ENCODE measurements around the gene AFF1.

- TF ChIP-seq, protein P1, sequence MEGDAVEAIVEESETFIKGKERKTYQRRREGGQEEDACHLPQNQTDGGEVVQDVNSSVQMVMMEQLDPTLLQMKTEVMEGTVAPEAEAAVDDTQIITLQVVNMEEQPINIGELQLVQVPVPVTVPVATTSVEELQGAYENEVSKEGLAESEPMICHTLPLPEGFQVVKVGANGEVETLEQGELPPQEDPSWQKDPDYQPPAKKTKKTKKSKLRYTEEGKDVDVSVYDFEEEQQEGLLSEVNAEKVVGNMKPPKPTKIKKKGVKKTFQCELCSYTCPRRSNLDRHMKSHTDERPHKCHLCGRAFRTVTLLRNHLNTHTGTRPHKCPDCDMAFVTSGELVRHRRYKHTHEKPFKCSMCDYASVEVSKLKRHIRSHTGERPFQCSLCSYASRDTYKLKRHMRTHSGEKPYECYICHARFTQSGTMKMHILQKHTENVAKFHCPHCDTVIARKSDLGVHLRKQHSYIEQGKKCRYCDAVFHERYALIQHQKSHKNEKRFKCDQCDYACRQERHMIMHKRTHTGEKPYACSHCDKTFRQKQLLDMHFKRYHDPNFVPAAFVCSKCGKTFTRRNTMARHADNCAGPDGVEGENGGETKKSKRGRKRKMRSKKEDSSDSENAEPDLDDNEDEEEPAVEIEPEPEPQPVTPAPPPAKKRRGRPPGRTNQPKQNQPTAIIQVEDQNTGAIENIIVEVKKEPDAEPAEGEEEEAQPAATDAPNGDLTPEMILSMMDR (IDR thresholded peaks at IDR 0.05; ENCODE audit: insufficient read depth, low read depth, low read length) = no peak
- TF ChIP-seq EZH2 (IDR thresholded peaks at IDR 0.05; ENCODE audit: insufficient read depth, low read length) = no peak
Observed at GRCh38 chr4:87130985-87131703, 196.3 kb downstream of the AFF1 start.
